Esophagus squamous epithelium (tissue), 5 donors: ENCODE results near the gene ODAD4. TPM values are rescaled to one million over a fixed set of nuclear protein-coding genes. Genes with fewer than 3 reads are reported as not detected.
"Not testable (repeated sequence)": the region's sequence is repeated elsewhere in the genome, so short reads cannot be mapped to it uniquely, and the experiment has no call there.

Experiments used
- DNase-seq: peaks from one replicate; lab custom pipeline; 2025; lab: John Stamatoyannopoulos, UW
- H3K27ac ChIP-seq, 4 donors: fragments of 200-600 bp; sonication (generic); one replicate each; pipeline ENCODE4 v1.5.1; 2016 to 2019; ENCODE audit warnings: mild to moderate bottlenecking in 1 of 4
- H3K27me3 ChIP-seq, 4 donors: fragments of 200-600 bp; sonication (generic); 1 replicate in 3 of 4; 2 replicates in 1 of 4; pipeline versions ENCODE4 v1.5.1 to v1.6.0; 2017 to 2021; ENCODE audit warnings: antibody characterized with exemption in 1 of 4
- H3K36me3 ChIP-seq, 3 donors: fragments of 200-600 bp; sonication (generic); one replicate each; pipeline ENCODE4 v1.5.1; 2016 to 2019
- H3K4me1 ChIP-seq, 3 donors: fragments of 200-600 bp; sonication (generic); one replicate each; pipeline ENCODE4 v1.5.1; 2017 to 2019
- H3K4me3 ChIP-seq, 4 donors: fragments of 200-600 bp; sonication (generic); 1 replicate in 3 of 4; 2 replicates in 1 of 4; pipeline ENCODE4 v1.5.1; 2016 to 2019; ENCODE audit warnings: mild to moderate bottlenecking in 2 of 4, moderate library complexity in 1 of 4
- H3K9me3 ChIP-seq, 3 donors: fragments of 200-600 bp; sonication (generic); one replicate each; pipeline ENCODE4 v1.5.1; 2016 to 2019
- CTCF ChIP-seq, 6 experiments: fragments of 450-650 bp in 4 of 6; fragments of 200-600 bp in 2 of 6; sonication (generic) in 2 of 6; IDR thresholded peaks; one replicate each; pipeline ENCODE4 v1.5.1; 2016 to 2019; ENCODE audit warnings: antibody characterized with exemption in 6 of 6, mild to moderate bottlenecking in 4 of 6, moderate library complexity in 4 of 6
- POLR2A ChIP-seq, 4 donors: fragments of 450-650 bp; IDR thresholded peaks; one replicate each; pipeline ENCODE4 v1.6.1; 2017; ENCODE audit warnings: antibody characterized with exemption in 4 of 4, mild to moderate bottlenecking in 4 of 4, moderate library complexity in 3 of 4
- WGBS, 2 donors: methylation state at CpG; one replicate each; pipeline ENCODE4 v1.1.5; 2018; 5-methylcytosine and 5-hydroxymethylcytosine counted together
- intact Hi-C: fragments of 100-400 bp; cut with DNase I; formaldehyde crosslinking; loops from one replicate; pipeline ENCODE4 v1.15.0; 2022
- total RNA-seq, 4 donors: library from RNA; depleted of rRNA; stranded (reverse); fragments of >200 nt; gene quantifications; one replicate each; pipeline ENCODE4 v1.1.0, GENCODE V29; 2016
- donor health status: DM: yes; HTN: yes; CAD: no.

The ODAD4 gene
- total RNA-seq, 4 donors from 2014 or later: 0.38 TPM; not detected in 3

- Histone ChIP-seq H3K4me3 (no peak overlapping the region), H3K27ac (no peak overlapping the region), H3K27me3 (no peaks in the 10 kb centered on the region), H3K4me1 (peaks cover 21 to 43% (median 25%) of the 10 kb centered on the region in 3 donors), H3K36me3 (no peaks in the 10 kb centered on the region), H3K9me3 (no peaks in the 10 kb centered on the region)
- TF ChIP-seq POLR2A (IDR thresholded peaks at IDR 0.05) (no peak), CTCF (IDR thresholded peaks at IDR 0.05) (no peak)
- intact Hi-C loops: no loop called here
- 92 to 93% methylated on average over 5 of the region's 5 CpGs for WGBS, 2 donors
- DNase-seq: no peak
These were observed 9.8 kb upstream of the ODAD4 start for GRCh38 chr17:41920580-41920955.

- 72 to 82% methylated on average over 7 of the region's 7 CpGs for WGBS, 2 donors
These were observed 4.3 kb upstream of the ODAD4 start for GRCh38 chr17:41925991-41926590.

GRCh38 chr17:41928693-41929251, 1.6 kb upstream of the ODAD4 start:
- no peak for DNase-seq
- Histone ChIP-seq H3K27me3 (no peaks in the 10 kb centered on the region), H3K27ac (no peak overlapping the region), H3K9me3 (no peaks in the 10 kb centered on the region), H3K4me1 (peaks cover 0 to 21% (median 0%) of the 10 kb centered on the region in 3 donors), H3K4me3 (no peak overlapping the region), H3K36me3 (no peaks in the 10 kb centered on the region)
- WGBS, 2 donors: 79 to 85% methylated on average over 6 of the region's 6 CpGs
- no peak for TF ChIP-seq POLR2A (IDR thresholded peaks at IDR 0.05)
- TF ChIP-seq CTCF (IDR thresholded peaks at IDR 0.05): no peak
- intact Hi-C loops: no loop called here

More at GRCh38 chr17:41925991-41926590, 4.3 kb upstream of the ODAD4 start:
- no peak for TF ChIP-seq POLR2A (IDR thresholded peaks at IDR 0.05)
- TF ChIP-seq CTCF (IDR thresholded peaks at IDR 0.05): no peak
- H3K4me1 ChIP-seq: peaks cover 0 to 20% (median 0%) of the 10 kb centered on the region in 3 donors
- H3K36me3 ChIP-seq: no peaks in the 10 kb centered on the region
- H3K9me3 ChIP-seq: no peaks in the 10 kb centered on the region
- H3K4me3 ChIP-seq: no peak overlapping the region
- intact Hi-C loops: no loop called here
- H3K27ac ChIP-seq: no peak overlapping the region
- H3K27me3 ChIP-seq: no peaks in the 10 kb centered on the region
- no peak for DNase-seq

- DNase-seq, intact Hi-C loops, H3K36me3 ChIP-seq, H3K27me3 ChIP-seq, H3K9me3 ChIP-seq: not testable (repeated sequence)
- WGBS, 2 donors: 50 to 54% methylated on average over 17 to 18 of the region's 18 CpGs
- H3K4me3 ChIP-seq: peak overlapping the region; percentile 29 to 66 (median 54)
- peak overlapping the region in 2 of 4 donors; percentile 84 to 89 for H3K27ac ChIP-seq
- peaks cover 0 to 21% (median 0%) of the 10 kb centered on the region in 3 donors for H3K4me1 ChIP-seq
These were observed 378 bp downstream of the ODAD4 start for GRCh38 chr17:41930833-41931156.

GRCh38 chr17:41931715-41932114, 1.3 kb downstream of the ODAD4 start:
- H3K27me3 ChIP-seq, H3K4me3 ChIP-seq, intact Hi-C loops, H3K36me3 ChIP-seq, H3K9me3 ChIP-seq, DNase-seq, H3K27ac ChIP-seq: not testable (repeated sequence)
- H3K4me1 ChIP-seq: peaks cover 0 to 21% (median 0%) of the 10 kb centered on the region in 3 donors
- 75 to 84% methylated on average over 4 of the region's 4 CpGs for WGBS, 2 donors

- intact Hi-C loops: no loop called here
- DNase-seq: no peak
- no peak for TF ChIP-seq POLR2A (IDR thresholded peaks at IDR 0.05)
- TF ChIP-seq CTCF (IDR thresholded peaks at IDR 0.05): no peak
- Histone ChIP-seq H3K4me3 (no peak overlapping the region), H3K36me3 (no peaks in the 10 kb centered on the region), H3K27ac (no peak overlapping the region), H3K4me1 (peaks cover 0 to 21% (median 0%) of the 10 kb centered on the region in 3 donors), H3K9me3 (no peaks in the 10 kb centered on the region), H3K27me3 (no peaks in the 10 kb centered on the region)
- 21 to 26% methylated on average over 2 of the region's 2 CpGs for WGBS, 2 donors
These were observed 2.5 kb downstream of the ODAD4 start for GRCh38 chr17:41932816-41933389.
